GM18526 (cell line): ENCODE data around the gene SLA2.

Experiments used
- POLR2A ChIP-seq: IDR thresholded peaks from 3 replicates; pipeline ENCODE4 v1.6.1; 2011; ENCODE audit not compliant: insufficient read length; ENCODE audit errors: extremely low read depth

The SLA2 gene

GRCh38 chr20:36573103-36573797 is 72.7 kb downstream of the SLA2 start, which contains the start of gene TGIF2:
Gene TGIF2 (plus strand): TSS chr20:36573597. CDS start chr20:36578775, 5,178 bp downstream.
- TF ChIP-seq POLR2A = peak; percentile 63

GRCh38 chr20:36572701-36573102 is 73.3 kb downstream of the SLA2 start:
- TF ChIP-seq POLR2A = no peak

GRCh38 chr20:36571564-36572504 is 74.2 kb downstream of the SLA2 start:
- no peak for TF ChIP-seq POLR2A

- TF ChIP-seq POLR2A = no peak
These were observed 76.1 kb downstream of the SLA2 start for GRCh38 chr20:36569847-36570429.

GRCh38 chr20:36565520-36565919 is 80.5 kb downstream of the SLA2 start:
- TF ChIP-seq POLR2A = no peak

GRCh38 chr20:36563374-36563773 is 82.6 kb downstream of the SLA2 start:
- TF ChIP-seq POLR2A = no peak

- TF ChIP-seq POLR2A = no peak
These were observed 83.3 kb downstream of the SLA2 start for GRCh38 chr20:36562724-36563123.
